Ovary (tissue), 9 donors: ENCODE measurements around the gene PIK3R4. TPM values are rescaled to one million over a fixed set of nuclear protein-coding genes. Genes with fewer than 3 reads are reported as not detected.

Experiments used
- DNase-seq, 5 donors: peaks; one replicate each; pipeline ENCODE4 v3.0.0-alpha.2; 2019 to 2020
- H3K27ac ChIP-seq, 2 donors: fragments of 200-600 bp; one replicate each; pipeline versions ENCODE4 v1.5.1 to v1.8.0; 2019 to 2022
- H3K27me3 ChIP-seq: fragments of 200-600 bp; one replicate; pipeline ENCODE4 v1.8.0; 2022
- H3K36me3 ChIP-seq: fragments of 200-600 bp; sonication (generic); one replicate; pipeline ENCODE4 v1.5.1; 2019
- H3K4me1 ChIP-seq: one replicate; pipeline ENCODE4 v1.8.1; 2013; ENCODE audit warnings: mild to moderate bottlenecking, moderate library complexity; ENCODE audit not compliant: insufficient read depth
- H3K4me3 ChIP-seq: fragments of 200-600 bp; sonication (generic); one replicate; pipeline ENCODE4 v1.5.1; 2017
- H3K9me3 ChIP-seq, 2 donors: fragments of 200-600 bp in 1 of 2; sonication (generic) in 1 of 2; one replicate each; pipeline versions ENCODE4 v1.5.1 to v1.8.1; 2013 to 2019; ENCODE audit warnings: mild to moderate bottlenecking in 1 of 2, moderate library complexity in 1 of 2
- CTCF ChIP-seq, 3 donors: fragments of 450-650 bp in 2 of 3; fragments of 200-600 bp in 1 of 3; IDR thresholded peaks; one replicate each; pipeline versions ENCODE4 v1.5.1 to v1.8.0; 2016 to 2022; ENCODE audit warnings: antibody characterized with exemption in 3 of 3, mild to moderate bottlenecking in 1 of 3
- EP300 ChIP-seq: sonication (generic); formaldehyde crosslinking; IDR thresholded peaks from one replicate; pipeline ENCODE4 v1.6.1; 2017; ENCODE audit warnings: antibody characterized with exemption
- POLR2A ChIP-seq: fragments of 450-650 bp; IDR thresholded peaks from one replicate; pipeline ENCODE4 v1.6.1; 2017; ENCODE audit warnings: antibody characterized with exemption, mild to moderate bottlenecking, moderate library complexity
- WGBS, 3 donors: extraction: QIAGEN DNeasy Blood & Tissue Kit in 1 of 3; methylation state at CpG; one replicate each; pipeline versions ENCODE4 v1.1.5 to v1.1.7; 2013 to 2017; 5-methylcytosine and 5-hydroxymethylcytosine counted together
- intact Hi-C, 4 donors: fragments of 100-400 bp; cut with DNase I; formaldehyde crosslinking; loops; one replicate each; pipeline versions ENCODE4 v1.11.0 to v1.15.1; 2022 to 2023
- polyA plus RNA-seq, 2 donors: library from polyadenylated mRNA; stranded (reverse); fragments of 200-250 nt in 1 of 2; fragments of 350-450 nt in 1 of 2; fragmentation: Illumina TruSeq in 1 of 2; extraction: RNeasy Lipid Tissue Mini Kit (QIAGEN cat#74804) in 1 of 2; gene quantifications; one replicate each; pipeline ENCODE4 v1.2.3, GENCODE V29; 2013 to 2014
- total RNA-seq, 7 donors: library from RNA; depleted of rRNA in 2 of 7; stranded (reverse); fragments of >200 nt in 2 of 7; fragmentation: NEBNext Ultra II Directional in 3 of 7; extraction: Animal tissue kit (Norgen Biotek cat#: 25700) in 3 of 7; gene quantifications; one replicate each; pipeline versions ENCODE4 v1.1.0 to v1.2.4, GENCODE V29; 2016 to 2023
- donor health status: DM: no; HTN: no; CAD: no; lungs with moderate emphysema.
- donor health status: DM: no; HTN: no; CAD: no.
- donor health status: Bipolar disorder and iron deficiency.
- donor health status: DM: yes; HTN: yes; CAD: no.
- donor health status: DM: no; HTN: no; CAD: no.
- donor health status: DM: yes; HTN: yes; CAD: no.

Gene PIK3R4
- total and polyA plus RNA-seq, 9 donors = 22.1 to 43.8 (median 29.7) TPM

GRCh38 chr3:130644628-130645253, 101.9 kb downstream of the PIK3R4 start:
- 51 to 58% (median 54%) methylated on average over 4 of the region's 4 CpGs for WGBS, 3 donors
- Histone ChIP-seq H3K27ac (no peak overlapping the region), H3K36me3 (no peaks in the 10 kb centered on the region), H3K4me1 (no peaks in the 10 kb centered on the region), H3K27me3 (no peaks in the 10 kb centered on the region), H3K9me3 (no peaks in the 10 kb centered on the region), H3K4me3 (no peak overlapping the region)
- intact Hi-C loops = no loop called here
- TF ChIP-seq CTCF (IDR thresholded peaks at IDR 0.05) = no peak
- TF ChIP-seq POLR2A = no peak
- TF ChIP-seq EP300 = no peak
- no peak for DNase-seq

- intact Hi-C loops = no loop called here
- H3K27ac ChIP-seq = no peak overlapping the region
- no peak for DNase-seq
- TF ChIP-seq CTCF (IDR thresholded peaks at IDR 0.05) (no peak), EP300 (no peak), POLR2A (no peak)
- peaks cover 2% of the 10 kb centered on the region for H3K4me1 ChIP-seq
- H3K27me3 ChIP-seq = no peaks in the 10 kb centered on the region
- 43 to 60% (median 48%) methylated on average over 2 of the region's 2 CpGs for WGBS, 3 donors
- no peaks in the 10 kb centered on the region for H3K36me3 ChIP-seq
- no peak overlapping the region for H3K4me3 ChIP-seq
- H3K9me3 ChIP-seq = no peaks in the 10 kb centered on the region
Measured at GRCh38 chr3:130640027-130640426, 106.6 kb downstream of the PIK3R4 start.

- Histone ChIP-seq H3K27ac (no peak overlapping the region), H3K4me3 (no peak overlapping the region), H3K36me3 (no peaks in the 10 kb centered on the region), H3K9me3 (no peaks in the 10 kb centered on the region), H3K4me1 (peaks cover 2% of the 10 kb centered on the region), H3K27me3 (no peaks in the 10 kb centered on the region)
- TF ChIP-seq CTCF (IDR thresholded peaks at IDR 0.05) (no peak), EP300 (no peak), POLR2A (no peak)
- intact Hi-C loops = no loop called here
- no peak for DNase-seq
- 70 to 75% (median 74%) methylated on average over 1 of the region's 1 CpG for WGBS, 3 donors
Measured at GRCh38 chr3:130636480-130637234, 110.0 kb downstream of the PIK3R4 start.

- Histone ChIP-seq H3K27me3 (no peaks in the 10 kb centered on the region), H3K9me3 (no peaks in the 10 kb centered on the region)
- intact Hi-C loops = no loop called here
Measured at GRCh38 chr3:130635978-130636377, 110.7 kb downstream of the PIK3R4 start.

More at GRCh38 chr3:130635978-130636377, 110.7 kb downstream of the PIK3R4 start:
- TF ChIP-seq EP300 (no peak), CTCF (IDR thresholded peaks at IDR 0.05) (no peak), POLR2A (no peak)
- Histone ChIP-seq H3K36me3 (no peaks in the 10 kb centered on the region), H3K4me1 (peaks cover 2% of the 10 kb centered on the region), H3K27ac (no peak overlapping the region), H3K4me3 (no peak overlapping the region)
- DNase-seq = no peak
